ENCODE measurements around the gene APC2.
"Not testable (repeated sequence)": the region's sequence is repeated elsewhere in the genome, so short reads cannot be mapped to it uniquely, and the experiment has no call there.

The APC2 gene

DNA sequence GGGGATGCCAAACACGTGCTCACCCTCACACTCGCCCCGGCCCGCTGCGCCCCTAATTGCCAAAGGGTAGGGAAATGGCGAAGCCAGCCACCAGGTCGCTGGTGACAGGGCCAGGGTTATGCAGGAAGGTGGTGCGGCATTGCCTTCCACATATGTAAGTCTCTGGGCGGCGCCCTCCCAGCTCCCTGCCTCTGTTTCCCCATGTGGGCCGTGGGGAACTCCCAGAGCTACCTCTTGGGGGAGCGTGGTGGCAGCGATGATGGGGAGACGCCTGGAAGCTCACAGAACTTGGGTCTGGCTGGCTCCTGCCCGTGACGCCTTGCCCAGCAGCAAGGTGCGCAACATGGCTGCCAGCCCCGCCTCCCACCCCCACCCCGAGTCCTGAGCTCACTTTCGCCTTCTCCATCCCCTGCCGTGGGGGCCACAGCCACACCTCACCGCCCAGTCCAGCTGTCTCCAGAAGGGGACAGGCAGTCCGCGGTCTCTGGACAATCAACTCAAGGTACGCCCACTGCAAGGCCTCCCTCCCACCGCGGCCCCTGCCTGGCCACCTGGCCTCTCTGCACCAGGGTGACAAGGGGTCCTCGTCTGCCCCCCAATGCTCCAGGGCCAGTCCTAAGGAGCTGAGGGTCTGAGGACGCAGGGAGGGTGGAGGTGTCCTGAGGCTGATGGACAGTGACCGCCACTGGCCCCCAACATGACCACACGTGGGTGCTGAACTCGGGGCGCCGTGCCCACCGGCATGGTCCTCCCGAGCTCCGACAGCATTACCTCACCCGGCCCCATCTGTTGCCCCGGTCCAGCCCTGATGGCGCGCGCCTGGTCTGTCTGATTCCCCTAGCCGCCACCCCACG lies 22.5 kb downstream of the APC2 start:
- ATAC-seq (replicated peaks) (no peak), DNase-seq (no peak)
- Mint-ChIP-seq H3K9me3 (no peaks in the 10 kb centered on the region), H3K27me3 (peaks cover 0 to 18% of the 10 kb centered on the region in 2 donors), H3K4me3 (peak overlapping the region in 1 of 2 donors; percentile 81), H3K4me1 (ENCODE audit: low read depth in 2 of 2) (peaks cover 0 to 17% of the 10 kb centered on the region in 2 donors), H3K36me3 (ENCODE audit: insufficient read depth) (peaks cover 12% of the 10 kb centered on the region), H3K27ac (no peak overlapping the region)

DNA sequence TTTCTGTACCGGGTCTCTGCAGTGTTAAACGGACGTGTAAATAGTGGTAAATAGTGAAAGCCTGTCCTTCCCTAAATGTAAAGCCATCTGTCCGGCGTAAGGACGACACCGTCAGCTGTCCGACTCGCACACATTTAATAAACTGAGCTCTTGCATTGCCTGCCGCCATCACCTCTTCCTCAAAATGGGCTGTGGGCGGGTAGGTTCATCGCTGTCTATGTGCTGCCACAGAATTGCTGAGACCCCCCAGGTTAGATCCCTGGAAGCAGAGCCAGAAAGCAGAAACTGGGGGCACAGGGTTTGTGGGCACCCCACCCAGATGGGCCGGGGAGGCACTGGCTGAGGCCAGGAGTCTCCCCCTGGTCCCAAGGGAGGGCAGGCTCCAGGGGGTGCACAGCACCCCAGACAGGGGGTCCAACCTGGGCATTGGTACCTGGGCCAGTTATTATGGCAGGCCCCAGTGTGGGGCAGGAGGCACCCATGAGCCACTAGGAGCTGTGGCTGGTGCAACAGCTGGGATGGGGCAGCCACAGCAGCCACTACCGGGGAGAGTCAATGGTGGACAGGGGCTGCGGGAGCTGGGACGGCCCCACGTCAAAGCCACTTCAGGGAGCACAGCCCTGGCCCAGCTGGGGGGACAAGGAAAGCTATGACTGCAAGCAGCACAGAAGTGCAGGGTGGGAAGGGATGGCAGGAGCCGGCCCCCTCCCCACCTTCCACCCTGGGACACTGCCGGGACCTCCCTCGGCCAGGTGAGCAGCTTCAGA lies 23.3 kb downstream of the APC2 start:
- peaks cover 12% of the 10 kb centered on the region for H3K36me3 Mint-ChIP-seq (ENCODE audit: insufficient read depth)
- DNase-seq (no peak), ATAC-seq (replicated peaks) (no peak)
- H3K4me3 Mint-ChIP-seq = peak overlapping the region in 1 of 2 donors; percentile 8
- H3K27ac Mint-ChIP-seq = no peak overlapping the region
- H3K27me3 Mint-ChIP-seq = peaks cover 0 to 18% of the 10 kb centered on the region in 2 donors
- peaks cover 0 to 22% of the 10 kb centered on the region in 2 donors for H3K4me1 Mint-ChIP-seq (ENCODE audit: low read depth in 2 of 2)
- no peaks in the 10 kb centered on the region for H3K9me3 Mint-ChIP-seq

DNA sequence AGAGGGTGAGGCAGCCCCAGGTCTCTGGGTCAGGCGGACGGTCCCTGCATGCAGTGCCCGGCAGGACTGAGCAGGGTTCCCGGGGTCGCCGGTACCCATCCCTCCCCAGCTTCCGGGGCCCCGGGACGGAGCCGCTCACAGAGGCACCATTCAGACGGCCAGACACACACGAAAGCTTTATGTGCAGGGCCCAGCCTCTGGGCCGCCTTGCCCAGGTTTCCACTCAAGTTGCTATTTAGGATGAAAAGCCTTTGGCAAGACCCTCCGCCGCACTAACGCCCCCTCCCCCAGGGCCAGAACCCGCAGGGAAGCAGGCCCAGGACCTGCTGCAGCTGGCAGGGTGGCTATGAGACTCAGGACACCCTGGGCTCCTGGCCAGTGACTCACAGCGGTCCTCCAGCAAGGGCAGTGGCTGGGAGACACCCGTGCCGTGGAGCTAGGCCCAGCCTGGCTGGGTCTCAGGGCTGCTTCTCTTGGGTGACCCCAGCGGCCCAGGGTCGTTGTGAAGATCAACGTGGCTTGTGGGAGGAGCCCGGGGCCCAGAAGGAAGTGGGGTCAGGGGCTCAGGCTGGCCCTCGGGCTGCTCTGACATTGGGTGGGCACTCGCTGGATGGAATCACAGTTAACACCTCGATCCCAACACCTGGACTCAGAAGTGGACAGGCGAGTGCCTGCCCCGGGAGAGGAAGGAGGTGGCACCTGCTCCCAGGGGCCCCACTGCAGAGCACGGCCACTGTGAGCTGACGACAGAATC lies 24.3 kb downstream of the APC2 start:
- Mint-ChIP-seq H3K9me3 (no peaks in the 10 kb centered on the region), H3K4me3 (no peak overlapping the region), H3K4me1 (ENCODE audit: low read depth in 2 of 2) (peaks cover 4 to 26% of the 10 kb centered on the region in 2 donors), H3K27ac (no peak overlapping the region), H3K36me3 (ENCODE audit: insufficient read depth) (peaks cover 15% of the 10 kb centered on the region), H3K27me3 (peaks cover 0 to 18% of the 10 kb centered on the region in 2 donors)
- ATAC-seq (replicated peaks) = no peak
- DNase-seq = no peak

DNA sequence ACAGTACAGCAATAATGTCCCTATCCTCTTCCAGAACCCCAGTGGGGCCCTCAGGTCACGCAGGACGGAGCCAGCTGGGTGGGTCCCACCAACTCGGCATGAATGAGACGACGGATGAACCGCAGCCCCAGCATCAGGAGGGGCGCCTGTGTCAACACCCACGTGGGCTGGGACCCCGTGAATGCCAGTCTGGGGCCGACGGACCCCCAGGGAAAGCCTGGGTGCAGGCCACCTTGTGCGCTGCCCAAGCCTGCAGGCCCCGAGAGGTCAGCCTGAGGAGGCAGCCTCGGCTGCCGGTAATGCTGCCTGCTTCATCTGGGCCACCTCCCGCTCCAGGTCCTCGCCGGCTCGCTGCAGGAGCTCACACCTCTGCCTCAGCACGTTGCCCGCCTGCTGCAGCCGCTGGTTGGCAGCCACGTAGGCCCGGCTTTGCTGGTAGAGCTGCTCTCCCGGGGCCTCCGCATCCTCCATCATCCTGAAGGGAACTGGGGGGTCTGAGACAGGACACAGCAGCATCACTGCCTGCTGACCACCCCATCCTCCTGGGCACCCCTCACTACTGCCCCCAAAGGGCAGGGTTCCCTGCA lies 24.9 kb downstream of the APC2 start:
- Mint-ChIP-seq H3K4me3 (no peak overlapping the region), H3K27ac (no peak overlapping the region), H3K36me3 (ENCODE audit: insufficient read depth) (peaks cover 19% of the 10 kb centered on the region), H3K27me3 (peaks cover 0 to 18% of the 10 kb centered on the region in 2 donors), H3K4me1 (ENCODE audit: low read depth in 2 of 2) (peaks cover 6 to 28% of the 10 kb centered on the region in 2 donors), H3K9me3 (no peaks in the 10 kb centered on the region)
- DNase-seq = no peak
- ATAC-seq (replicated peaks) = no peak

DNA sequence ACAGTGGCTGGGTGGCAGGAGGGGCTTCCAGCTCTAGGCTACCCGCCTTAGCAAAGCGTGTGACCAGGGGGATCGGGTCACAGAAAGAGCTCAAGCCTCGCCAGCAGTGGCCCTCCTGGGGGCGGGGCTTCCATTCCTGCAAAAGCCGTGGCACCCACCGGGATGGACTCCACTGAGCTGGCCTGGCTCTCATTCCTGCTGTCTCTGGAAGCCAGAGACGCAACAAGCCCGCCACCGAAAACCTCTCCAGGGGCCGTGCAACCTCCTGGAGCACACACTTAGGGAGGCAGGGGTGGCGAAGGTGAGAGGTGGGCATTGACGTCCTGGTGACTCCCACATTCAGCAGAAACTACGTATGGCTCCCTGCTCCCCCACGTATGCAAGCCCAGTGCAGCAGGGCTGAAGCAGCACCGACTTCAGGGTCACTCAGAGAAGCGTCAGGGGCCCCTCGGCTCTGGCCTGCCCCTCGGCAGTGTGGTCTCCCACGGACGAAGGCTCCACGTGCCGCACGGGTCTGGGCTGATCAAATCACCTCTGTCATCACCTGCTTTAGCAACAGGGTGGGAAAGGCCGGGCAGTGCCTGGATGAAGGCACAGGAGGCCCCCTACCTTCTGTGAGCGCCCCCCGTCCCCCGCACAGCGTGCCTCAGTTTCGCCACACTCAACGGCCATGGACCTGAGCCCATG lies 26.0 kb downstream of the APC2 start:
- no peak for ATAC-seq (replicated peaks)
- Mint-ChIP-seq H3K9me3 (no peaks in the 10 kb centered on the region), H3K27ac (no peak overlapping the region), H3K4me3 (no peak overlapping the region), H3K4me1 (ENCODE audit: low read depth in 2 of 2) (peaks cover 11 to 24% of the 10 kb centered on the region in 2 donors), H3K36me3 (ENCODE audit: insufficient read depth) (peaks cover 19% of the 10 kb centered on the region), H3K27me3 (peaks cover 0 to 18% of the 10 kb centered on the region in 2 donors)
- no peak for DNase-seq

DNA sequence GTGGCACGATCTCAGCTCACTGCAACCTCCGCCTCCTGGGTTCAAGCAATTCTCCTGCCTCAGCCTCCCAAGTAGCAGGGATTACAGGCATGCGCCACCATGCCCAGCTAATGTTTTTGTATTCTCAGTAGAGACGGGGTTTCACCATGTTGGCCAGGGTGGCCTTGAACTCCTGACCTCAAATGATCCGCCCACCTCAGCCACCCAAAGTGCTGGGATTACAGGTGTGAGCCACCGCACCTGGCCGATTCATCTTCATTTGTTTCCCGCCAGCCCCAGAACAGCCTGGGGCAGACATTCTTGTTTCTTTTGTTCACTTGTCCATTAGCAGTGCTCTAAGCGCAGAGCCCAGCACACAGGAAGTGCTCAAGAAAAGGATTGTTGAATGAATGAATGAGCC lies 27.1 kb downstream of the APC2 start:
- H3K27me3 Mint-ChIP-seq; H3K27ac Mint-ChIP-seq; H3K9me3 Mint-ChIP-seq; DNase-seq; ATAC-seq (replicated peaks): not testable (repeated sequence)
- Mint-ChIP-seq H3K4me3 (peak overlapping the region in 1 of 2 donors; percentile 12), H3K4me1 (ENCODE audit: low read depth in 2 of 2) (peaks cover 11 to 21% of the 10 kb centered on the region in 2 donors), H3K36me3 (ENCODE audit: insufficient read depth) (peaks cover 19% of the 10 kb centered on the region)

DNA sequence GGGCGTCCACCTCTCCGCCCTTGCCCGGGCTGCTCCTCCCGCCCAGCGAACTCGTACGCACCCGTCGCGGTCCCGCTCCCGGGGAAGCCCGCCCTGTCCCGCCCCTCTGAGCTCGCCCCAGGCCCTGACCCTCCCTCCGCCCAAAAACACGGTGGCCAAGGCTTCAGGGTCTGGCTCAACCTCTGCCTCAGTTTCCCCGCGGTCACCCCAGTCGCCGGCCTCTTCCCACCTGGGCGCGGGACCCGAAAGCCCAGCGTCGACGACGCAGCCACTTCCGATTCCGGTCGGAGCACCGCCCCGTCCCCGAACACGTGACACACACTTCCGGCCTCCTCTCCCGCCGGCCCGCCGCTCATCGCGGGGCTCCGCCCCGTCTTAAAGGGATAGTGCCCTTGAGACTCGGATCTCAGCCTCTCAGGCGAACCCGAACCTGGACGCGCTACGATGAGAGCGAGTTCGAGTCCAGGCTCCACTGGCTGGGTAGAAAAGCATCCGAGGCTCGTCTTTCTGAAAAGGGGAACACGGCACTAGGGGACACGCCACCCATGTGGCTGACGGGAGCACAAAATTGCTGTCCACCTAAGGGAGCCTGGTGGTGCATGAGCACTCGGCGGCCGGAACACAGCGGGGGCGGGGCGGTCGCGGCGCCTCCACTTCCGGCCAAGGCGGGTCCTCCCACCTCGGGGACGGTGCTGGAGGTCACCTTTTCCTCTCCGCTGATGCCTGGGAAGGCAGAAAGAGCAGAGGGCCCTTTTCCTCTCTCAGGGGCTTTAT lies 29.2 kb downstream of the APC2 start, which contains the start of gene C19orf25:
Gene C19orf25 (minus strand): TSS at position 282 of the 774 bp plus-strand sequence. CDS start 312 bp downstream, outside the sequence.
- DNase-seq = peak; percentile 85 to 88 (median 88)
- ATAC-seq (replicated peaks) = peak; percentile 98
- Mint-ChIP-seq H3K4me1 (ENCODE audit: low read depth in 2 of 2) (peaks cover 11 to 15% of the 10 kb centered on the region in 2 donors), H3K9me3 (no peaks in the 10 kb centered on the region), H3K27ac (peak within 1 kb of the TSS; percentile 95 to 98), H3K36me3 (ENCODE audit: insufficient read depth) (peaks cover 23% of the 10 kb centered on the region), H3K27me3 (no peaks in the 10 kb centered on the region), H3K4me3 (peak within 1 kb of the TSS; percentile 88 to 93)

DNA sequence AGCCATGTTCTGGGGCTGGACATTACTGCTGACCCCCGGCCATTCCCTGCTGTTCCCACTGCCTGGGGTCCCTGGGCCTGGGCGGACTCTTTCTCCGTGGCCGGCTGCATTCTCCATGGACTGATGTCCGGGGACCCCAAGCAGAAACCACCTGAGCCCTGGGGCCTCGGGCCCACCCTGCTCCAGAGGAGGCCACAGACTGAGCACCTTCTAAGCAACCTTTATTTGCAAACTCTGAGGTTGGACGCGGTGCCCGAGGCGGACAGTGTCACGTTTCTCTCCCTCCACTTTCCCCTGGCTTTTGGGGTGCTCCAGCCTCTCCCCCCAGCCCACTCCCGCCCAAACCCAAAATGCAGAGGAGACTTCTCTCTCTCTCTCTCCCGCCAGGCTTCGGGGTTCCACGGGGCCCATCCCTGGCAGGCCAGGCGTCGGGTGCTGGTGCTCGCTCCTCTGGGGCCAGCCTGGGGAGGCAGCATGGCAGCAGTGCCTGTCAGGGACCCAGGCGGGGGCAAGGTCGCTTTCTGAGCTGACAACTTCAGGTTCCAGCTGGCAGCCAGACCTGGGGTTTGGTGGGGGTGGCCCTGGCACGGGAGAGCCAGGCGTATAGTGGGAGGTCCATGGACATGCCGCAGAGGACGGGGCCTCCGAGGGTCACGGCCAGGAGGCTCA lies 31.4 kb downstream of the APC2 start:
- H3K4me1 Mint-ChIP-seq (ENCODE audit: low read depth in 2 of 2) = peaks cover 10 to 11% of the 10 kb centered on the region in 2 donors
- no peak overlapping the region for H3K27ac Mint-ChIP-seq
- H3K4me3 Mint-ChIP-seq = no peak overlapping the region
- H3K36me3 Mint-ChIP-seq (ENCODE audit: insufficient read depth) = peaks cover 16% of the 10 kb centered on the region
- no peak for DNase-seq
- no peak for ATAC-seq (replicated peaks)
- no peaks in the 10 kb centered on the region for H3K9me3 Mint-ChIP-seq
- no peaks in the 10 kb centered on the region for H3K27me3 Mint-ChIP-seq

DNA sequence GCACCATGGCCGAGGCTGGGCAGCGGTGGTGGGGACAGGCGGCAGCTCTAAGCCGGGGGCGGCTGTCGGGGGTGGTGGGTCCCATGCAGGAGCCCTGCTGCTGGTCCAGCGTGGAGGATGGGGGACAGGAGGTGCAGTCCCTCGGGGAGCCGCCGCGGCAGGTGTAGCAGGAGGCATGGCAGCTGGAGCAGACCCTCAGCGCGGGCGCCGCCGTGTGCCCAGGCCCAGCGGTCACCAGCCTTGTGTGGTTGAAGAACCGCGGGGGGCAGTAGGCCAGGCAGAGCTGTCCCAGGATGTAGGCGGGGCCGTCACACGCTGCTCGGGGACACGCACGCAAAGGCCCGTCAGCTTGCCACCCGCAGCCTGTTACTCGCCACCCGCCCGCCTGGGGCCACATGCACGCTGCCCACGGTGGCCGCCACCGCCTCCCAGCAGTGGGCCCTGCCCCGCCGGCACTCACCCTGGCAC lies 32.0 kb downstream of the APC2 start:
- DNase-seq = no peak
- H3K4me1 Mint-ChIP-seq (ENCODE audit: low read depth in 2 of 2) = peaks cover 10 to 11% of the 10 kb centered on the region in 2 donors
- H3K36me3 Mint-ChIP-seq (ENCODE audit: insufficient read depth) = peaks cover 13% of the 10 kb centered on the region
- H3K4me3 Mint-ChIP-seq = no peak overlapping the region
- no peaks in the 10 kb centered on the region for H3K27me3 Mint-ChIP-seq
- no peaks in the 10 kb centered on the region for H3K9me3 Mint-ChIP-seq
- ATAC-seq (replicated peaks) = no peak
- no peak overlapping the region for H3K27ac Mint-ChIP-seq

DNA sequence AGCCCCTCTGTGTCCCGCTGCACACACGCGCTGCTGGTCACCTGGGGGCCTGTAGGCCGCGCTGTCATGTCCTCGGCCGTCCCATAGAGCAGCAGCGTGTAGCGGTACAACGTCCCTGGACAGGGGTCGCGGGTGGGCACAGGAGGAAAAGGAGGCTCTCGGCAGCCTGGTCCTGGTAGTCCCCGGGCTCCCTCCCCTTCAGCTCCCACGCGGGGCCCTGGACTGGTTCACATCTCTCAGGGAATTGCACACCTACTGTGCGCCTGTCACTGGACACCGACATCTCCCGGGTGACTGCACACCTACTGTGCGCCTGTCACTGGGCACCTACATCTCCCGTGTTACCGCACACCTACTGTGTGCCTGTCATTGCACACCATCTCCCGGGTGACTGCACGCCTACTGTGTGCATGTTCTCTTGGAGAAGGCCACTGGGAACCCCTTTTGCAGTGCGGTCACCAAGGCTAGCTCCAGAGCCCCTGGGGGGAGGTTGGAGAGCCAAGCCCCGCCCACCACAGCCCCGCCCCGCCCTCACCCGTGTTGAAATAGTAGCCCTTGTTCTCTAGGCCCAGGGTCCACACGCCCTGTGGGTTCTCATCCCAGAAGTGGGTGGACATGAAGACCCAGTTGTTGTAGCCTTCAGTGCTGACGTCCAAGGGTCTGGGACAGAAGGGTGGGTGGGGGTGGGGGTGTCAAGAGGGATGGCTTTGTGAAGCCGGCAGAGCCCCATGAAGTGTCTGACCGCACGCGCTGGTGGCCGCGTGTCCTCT lies 32.6 kb downstream of the APC2 start:
- Mint-ChIP-seq H3K27ac (no peak overlapping the region), H3K9me3 (no peaks in the 10 kb centered on the region), H3K4me1 (ENCODE audit: low read depth in 2 of 2) (peaks cover 10 to 11% of the 10 kb centered on the region in 2 donors), H3K27me3 (no peaks in the 10 kb centered on the region), H3K36me3 (ENCODE audit: insufficient read depth) (peaks cover 11% of the 10 kb centered on the region), H3K4me3 (no peak overlapping the region)
- no peak for ATAC-seq (replicated peaks)
- no peak for DNase-seq
